DMS 273 (cell line): ENCODE data around the gene RASGRF1.

Experiments
- DNase-seq: peaks from one replicate; lab custom pipeline; 2025; ENCODE audit not compliant: unreplicated experiment; lab: John Stamatoyannopoulos, UW

The RASGRF1 gene

DNA sequence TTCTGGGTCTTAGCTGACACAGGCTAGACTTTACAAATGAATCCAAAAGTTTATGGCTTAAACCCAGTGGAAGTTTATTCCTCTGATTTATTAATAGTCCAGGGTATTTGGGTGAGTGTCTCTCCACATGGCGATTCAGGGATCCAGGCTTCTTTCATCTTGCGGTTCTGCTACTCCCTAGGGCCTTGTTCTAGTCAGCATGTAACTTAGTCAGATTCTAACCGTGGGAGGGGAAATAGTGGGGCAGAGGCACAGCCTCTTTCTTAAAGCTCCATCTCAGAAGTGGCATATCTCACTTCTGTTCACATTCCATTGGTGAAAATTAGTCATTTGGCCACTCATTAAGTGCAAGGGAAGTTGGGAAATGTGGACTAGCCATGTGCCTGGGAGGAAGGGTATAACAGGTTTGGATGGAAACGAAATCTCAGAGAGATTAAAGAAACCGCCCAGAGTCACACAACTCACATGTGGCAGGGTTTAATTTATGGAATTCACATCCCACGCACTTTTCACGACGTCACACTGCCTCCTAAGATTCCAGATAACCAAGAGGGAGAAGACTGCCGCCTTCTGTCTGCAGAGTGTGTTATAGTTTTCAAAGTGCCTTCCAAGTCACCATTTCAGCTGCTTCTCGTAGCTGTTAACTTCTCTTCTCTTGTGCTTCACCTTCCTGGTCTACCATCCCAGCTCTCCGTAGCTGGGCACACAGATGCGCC lies 11.4 kb upstream of the RASGRF1 start:
- DNase-seq, result no peak

DNA sequence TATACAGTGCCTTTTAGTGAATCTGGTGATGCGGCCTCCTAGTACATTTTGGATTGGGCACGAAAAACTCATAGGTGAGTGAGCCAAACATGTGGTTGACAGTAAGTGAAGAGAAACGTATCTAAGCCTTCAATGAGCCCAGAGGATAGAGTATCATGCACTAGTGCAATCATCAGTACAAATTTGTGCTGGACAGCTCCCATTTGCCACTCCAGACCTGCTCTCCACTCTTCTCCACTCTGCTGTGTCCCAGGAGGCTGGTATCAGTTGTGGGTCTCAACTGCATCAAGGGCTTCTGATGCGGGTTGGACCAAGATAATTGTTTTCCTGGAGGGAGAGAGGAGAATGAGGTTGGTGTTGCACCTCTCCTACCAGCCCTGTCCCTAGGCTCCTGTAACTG lies 9.1 kb upstream of the RASGRF1 start:
- DNase-seq, result no peak

- no peak for DNase-seq
These were observed 4.0 kb upstream of the RASGRF1 start for GRCh38 chr15:79094611-79095021.

GRCh38 chr15:79093352-79093935 lies 2.9 kb upstream of the RASGRF1 start:
- no peak for DNase-seq

- DNase-seq, result no peak
These were observed 1.8 kb upstream of the RASGRF1 start for GRCh38 chr15:79092382-79092781.

- peak; percentile 68 for DNase-seq
These were observed 756 bp upstream of the RASGRF1 start for GRCh38 chr15:79091204-79091867.

DNA sequence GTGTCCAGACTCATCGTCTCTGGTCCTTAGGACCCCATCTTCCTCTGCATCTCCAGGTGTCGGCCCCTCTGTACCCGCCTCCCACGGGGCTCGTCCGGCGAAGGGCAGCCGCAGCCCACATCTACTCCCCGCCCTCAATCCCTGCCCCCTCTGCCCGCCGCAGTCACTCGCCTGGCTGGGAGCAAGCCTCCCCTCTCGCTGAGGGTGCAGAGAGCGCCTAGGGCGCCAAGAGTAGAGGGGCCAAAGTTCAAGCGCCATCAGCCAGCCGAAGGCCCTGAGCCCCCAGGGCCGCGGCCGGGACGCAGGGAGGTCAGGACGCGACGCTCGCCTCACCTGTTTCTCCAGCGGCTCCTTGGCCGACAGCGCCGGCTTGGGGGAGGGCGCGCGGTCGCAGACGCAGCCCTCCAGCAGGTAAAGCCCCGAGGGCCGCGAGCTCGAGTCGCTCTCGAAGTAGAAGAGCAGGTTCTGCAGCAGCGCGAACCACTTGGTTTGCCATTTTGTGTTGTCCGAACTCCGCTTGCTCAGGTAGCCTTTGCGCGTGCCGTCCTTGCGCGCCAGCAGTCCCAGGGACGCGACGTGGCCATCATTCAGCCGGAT lies 592 bp downstream of the RASGRF1 start:
- peak; percentile 29 for DNase-seq

GRCh38 chr15:79089331-79089889 lies 1.2 kb downstream of the RASGRF1 start:
- DNase-seq, result peak; percentile 40

- no peak for DNase-seq
These were observed 2.0 kb downstream of the RASGRF1 start for GRCh38 chr15:79088426-79089205.

DNA sequence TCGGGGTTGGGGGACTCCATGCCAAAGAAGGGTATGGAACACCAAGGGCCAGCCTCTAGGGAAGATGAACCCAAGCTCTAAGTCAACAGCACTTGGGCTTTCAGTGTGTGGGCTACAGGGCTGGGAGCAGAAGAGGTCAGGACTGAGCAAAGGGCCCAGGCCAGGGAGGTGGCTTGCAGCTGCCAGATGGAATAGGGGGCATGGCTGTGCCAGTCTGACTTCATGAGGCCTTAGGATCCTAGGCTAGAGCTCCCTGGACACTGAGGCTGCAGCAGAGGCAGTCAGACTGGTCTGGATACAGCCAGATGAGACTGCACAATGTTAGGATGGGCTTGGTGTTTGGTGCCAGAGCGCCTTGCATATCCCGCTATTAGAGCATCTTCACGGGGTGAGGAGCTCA lies 3.8 kb downstream of the RASGRF1 start:
- DNase-seq, result no peak

GRCh38 chr15:79084308-79084968 lies 6.1 kb downstream of the RASGRF1 start:
- peak; percentile 13 for DNase-seq

- DNase-seq, result no peak
These were observed 7.4 kb downstream of the RASGRF1 start for GRCh38 chr15:79083154-79083553.

GRCh38 chr15:79082363-79083070 lies 8.1 kb downstream of the RASGRF1 start:
- DNase-seq, result no peak

GRCh38 chr15:79078763-79079410 lies 11.7 kb downstream of the RASGRF1 start:
- DNase-seq, result no peak

GRCh38 chr15:79078003-79078402 lies 12.6 kb downstream of the RASGRF1 start:
- no peak for DNase-seq

DNA sequence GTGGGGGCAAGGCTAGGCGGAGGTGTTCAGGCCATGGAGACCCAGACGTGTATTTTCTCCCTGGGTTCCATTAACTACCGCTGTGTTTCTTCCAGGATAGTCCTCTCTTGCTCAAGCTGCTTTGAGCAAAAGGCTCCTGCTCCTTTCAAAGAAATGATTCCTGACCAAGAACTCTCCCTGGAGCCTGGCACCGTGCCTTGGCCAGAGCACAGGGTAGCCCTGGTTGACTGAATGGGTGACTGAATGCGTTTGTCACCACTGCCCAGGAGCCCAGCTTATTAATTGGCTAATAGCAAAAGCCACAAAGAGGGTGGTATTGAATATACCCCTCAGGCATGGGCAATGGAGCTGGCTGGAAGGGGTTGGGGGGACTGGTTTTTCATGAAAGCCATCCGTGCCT lies 13.9 kb downstream of the RASGRF1 start:
- no peak for DNase-seq

DNA sequence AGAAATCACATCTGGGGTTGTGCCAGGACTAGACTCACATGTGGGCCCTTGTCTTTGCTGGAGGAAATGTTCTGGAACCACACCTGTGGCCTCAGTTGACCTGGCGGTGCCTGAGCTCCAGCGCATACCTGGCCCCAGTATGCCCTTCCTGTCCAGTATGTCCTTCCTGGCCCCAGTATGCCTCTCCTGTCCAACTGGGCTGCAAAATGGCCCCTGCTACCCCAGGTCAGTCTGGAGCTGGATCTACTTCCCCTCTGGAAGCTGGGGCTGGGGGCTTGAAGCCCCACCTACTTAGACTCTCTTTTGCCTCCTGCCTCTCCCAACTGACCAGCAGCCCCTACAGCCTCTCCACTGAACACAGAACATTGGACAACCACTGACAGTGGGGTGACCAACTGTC lies 15.3 kb downstream of the RASGRF1 start:
- DNase-seq, result no peak

GRCh38 chr15:79073336-79073735 lies 17.2 kb downstream of the RASGRF1 start:
- no peak for DNase-seq

DNA sequence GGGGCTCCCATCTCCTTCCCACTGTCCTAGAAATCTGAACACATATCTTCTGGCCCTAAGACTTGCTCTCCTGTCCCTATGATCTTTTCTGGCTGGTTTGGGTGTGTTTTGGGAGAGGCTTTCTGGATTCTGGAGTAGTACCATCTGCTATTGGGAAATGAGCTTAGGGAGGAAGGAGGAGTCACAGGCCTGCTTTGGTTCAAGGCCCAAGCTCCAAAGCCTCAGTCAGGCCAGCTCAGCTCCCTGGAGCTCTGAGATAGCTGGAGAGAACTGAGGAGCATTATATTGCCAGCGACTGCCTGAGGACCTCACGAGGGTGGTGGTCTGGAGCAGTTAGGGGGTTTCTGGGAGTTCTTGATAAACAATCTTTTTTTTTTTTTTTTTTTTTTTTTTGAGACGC lies 18.7 kb downstream of the RASGRF1 start:
- DNase-seq, result peak; percentile 40
